Lung (tissue), 12 donors: ENCODE results near the gene DNAI4. TPM values are rescaled to one million over a fixed set of nuclear protein-coding genes. Genes with fewer than 3 reads are reported as not detected.
A peak's percentile ranks its signal among the peaks of the same experiment; 100 is the strongest.

ENCODE experiments used
- ATAC-seq: fragments of 200-7000 bp; cut with Tn5 transposase; one replicate; pipeline ENCODE4 v1.9.1; 2020; ENCODE audit warnings: moderate number of reproducible peaks; ENCODE audit not compliant: insufficient read depth, low FRiP score
- DNase-seq, 3 donors: peaks; one replicate each; pipeline ENCODE4 v3.0.0-alpha.2; 2013 to 2017
- H3K27ac ChIP-seq, 2 donors: one replicate each; pipeline ENCODE4 v1.5.1; 2013; ENCODE audit warnings: mild to moderate bottlenecking in 2 of 2, moderate library complexity in 2 of 2, control low read depth in 1 of 2, inconsistent platforms in 1 of 2, low read depth in 1 of 2, low read length in 1 of 2
- H3K27me3 ChIP-seq, 3 donors: one replicate each; pipeline ENCODE4 v1.5.1; 2013; ENCODE audit warnings: low read length in 2 of 3; ENCODE audit not compliant: control insufficient read depth in 3 of 3, insufficient read depth in 3 of 3
- H3K36me3 ChIP-seq, 4 donors: one replicate each; pipeline ENCODE4 v1.5.1; 2013; ENCODE audit warnings: low read length in 4 of 4, mild to moderate bottlenecking in 1 of 4, moderate library complexity in 1 of 4; ENCODE audit not compliant: control insufficient read depth in 4 of 4, insufficient read depth in 4 of 4
- H3K4me1 ChIP-seq, 5 donors: one replicate each; pipeline ENCODE4 v1.5.1; 2013; ENCODE audit warnings: low read length in 5 of 5, mild to moderate bottlenecking in 2 of 5, moderate library complexity in 1 of 5; ENCODE audit not compliant: control insufficient read depth in 5 of 5, insufficient read depth in 5 of 5
- H3K4me3 ChIP-seq: one replicate; pipeline ENCODE4 v1.5.1; 2013; ENCODE audit warnings: mild to moderate bottlenecking, control low read depth, moderate library complexity
- H3K9ac ChIP-seq, 2 donors: one replicate each; pipeline ENCODE4 v1.5.1; 2013; ENCODE audit warnings: low read length in 2 of 2, control low read depth in 1 of 2; ENCODE audit not compliant: insufficient read depth in 1 of 2
- H3K9me3 ChIP-seq, 4 donors: one replicate each; pipeline ENCODE4 v1.5.1; 2013; ENCODE audit warnings: low read length in 3 of 4, mild to moderate bottlenecking in 1 of 4, moderate library complexity in 1 of 4; ENCODE audit not compliant: control insufficient read depth in 4 of 4, insufficient read depth in 3 of 4
- WGBS, 2 donors: extraction: QIAGEN DNeasy Blood & Tissue Kit; methylation state at CpG; one replicate each; pipeline ENCODE4 v1.1.7; 2013; 5-methylcytosine and 5-hydroxymethylcytosine counted together
- polyA plus RNA-seq, 2 donors: library from polyadenylated mRNA; stranded (reverse); fragments of 200-250 nt; gene quantifications; one replicate each; pipeline ENCODE4 v1.2.1, GENCODE V29; 2013
- total RNA-seq, 2 donors: library from RNA; depleted of rRNA in 1 of 2; stranded (reverse); fragments of >200 nt in 1 of 2; gene quantifications; one replicate each; pipeline ENCODE4 v1.2.1, GENCODE V29; 2014 to 2021
- TF ChIP-seq, protein P1 (sequence below): IDR thresholded peaks from 2 replicates; pipeline ENCODE4 v1.5.1; 2012; ENCODE audit warnings: mild to moderate bottlenecking; ENCODE audit errors: control extremely low read depth, extremely low read depth
- donor health status: control.
- donor health status: control.
- donor health status: Bipolar disorder and iron deficiency.
- donor health status: healthy.
- donor health status: DM: yes; HTN: yes; CAD: no.

The DNAI4 gene
- total and polyA plus RNA-seq, 4 donors, result 4.4 to 61.1 (median 15.5) TPM

DNA sequence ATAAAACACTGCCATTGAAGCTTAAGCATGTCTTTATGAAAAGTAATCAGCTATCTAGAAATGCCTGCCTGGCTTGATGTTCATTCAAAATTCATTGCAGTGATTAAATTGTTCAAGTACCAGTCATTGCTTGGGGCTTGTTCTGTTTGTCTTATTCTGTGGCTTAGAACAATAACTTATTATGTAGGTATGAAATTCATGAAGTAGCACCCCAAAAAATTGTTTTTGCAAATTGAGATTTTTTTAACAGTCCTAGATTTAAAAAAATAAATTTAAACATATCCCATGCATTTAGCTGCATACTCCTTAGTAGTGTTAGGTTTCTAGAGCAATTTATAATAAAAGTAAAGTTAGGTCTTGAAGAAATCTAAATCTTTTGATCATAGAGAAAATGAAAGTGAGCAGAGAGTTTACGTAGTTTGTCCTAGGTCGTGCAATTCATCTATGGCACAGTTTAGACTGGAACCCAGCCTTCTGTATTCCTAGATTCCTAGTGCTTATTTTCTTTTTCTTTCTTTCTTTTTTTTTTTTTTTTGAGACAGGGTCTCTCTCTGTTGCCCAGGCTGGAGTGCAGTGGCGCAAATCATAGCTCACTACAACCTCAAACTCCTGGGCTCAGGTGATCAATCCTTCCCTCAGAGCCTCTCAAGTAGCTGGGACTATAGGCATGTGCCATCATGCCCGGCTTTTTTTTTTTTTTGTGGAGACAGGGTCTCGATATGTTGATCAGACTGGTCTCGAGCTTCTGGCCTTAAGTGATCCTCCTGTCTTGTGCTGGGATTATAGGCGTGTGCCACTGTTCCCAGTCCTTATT lies 9.4 kb upstream of the DNAI4 start:
- no peaks in the 10 kb centered on the region for H3K9me3 ChIP-seq
- TF ChIP-seq, protein P1, sequence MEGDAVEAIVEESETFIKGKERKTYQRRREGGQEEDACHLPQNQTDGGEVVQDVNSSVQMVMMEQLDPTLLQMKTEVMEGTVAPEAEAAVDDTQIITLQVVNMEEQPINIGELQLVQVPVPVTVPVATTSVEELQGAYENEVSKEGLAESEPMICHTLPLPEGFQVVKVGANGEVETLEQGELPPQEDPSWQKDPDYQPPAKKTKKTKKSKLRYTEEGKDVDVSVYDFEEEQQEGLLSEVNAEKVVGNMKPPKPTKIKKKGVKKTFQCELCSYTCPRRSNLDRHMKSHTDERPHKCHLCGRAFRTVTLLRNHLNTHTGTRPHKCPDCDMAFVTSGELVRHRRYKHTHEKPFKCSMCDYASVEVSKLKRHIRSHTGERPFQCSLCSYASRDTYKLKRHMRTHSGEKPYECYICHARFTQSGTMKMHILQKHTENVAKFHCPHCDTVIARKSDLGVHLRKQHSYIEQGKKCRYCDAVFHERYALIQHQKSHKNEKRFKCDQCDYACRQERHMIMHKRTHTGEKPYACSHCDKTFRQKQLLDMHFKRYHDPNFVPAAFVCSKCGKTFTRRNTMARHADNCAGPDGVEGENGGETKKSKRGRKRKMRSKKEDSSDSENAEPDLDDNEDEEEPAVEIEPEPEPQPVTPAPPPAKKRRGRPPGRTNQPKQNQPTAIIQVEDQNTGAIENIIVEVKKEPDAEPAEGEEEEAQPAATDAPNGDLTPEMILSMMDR, result no peak
- no peaks in the 10 kb centered on the region for H3K36me3 ChIP-seq
- ATAC-seq, result no peak
- H3K4me1 ChIP-seq, result peaks cover 0 to 18% (median 6%) of the 10 kb centered on the region in 5 donors
- WGBS, 2 donors, result 58 to 65% methylated on average over 7 of the region's 7 CpGs
- no peak overlapping the region for H3K9ac ChIP-seq
- no peaks in the 10 kb centered on the region for H3K27me3 ChIP-seq
- H3K4me3 ChIP-seq, result no peak overlapping the region
- H3K27ac ChIP-seq, result no peak overlapping the region
- DNase-seq, result no peak

DNA sequence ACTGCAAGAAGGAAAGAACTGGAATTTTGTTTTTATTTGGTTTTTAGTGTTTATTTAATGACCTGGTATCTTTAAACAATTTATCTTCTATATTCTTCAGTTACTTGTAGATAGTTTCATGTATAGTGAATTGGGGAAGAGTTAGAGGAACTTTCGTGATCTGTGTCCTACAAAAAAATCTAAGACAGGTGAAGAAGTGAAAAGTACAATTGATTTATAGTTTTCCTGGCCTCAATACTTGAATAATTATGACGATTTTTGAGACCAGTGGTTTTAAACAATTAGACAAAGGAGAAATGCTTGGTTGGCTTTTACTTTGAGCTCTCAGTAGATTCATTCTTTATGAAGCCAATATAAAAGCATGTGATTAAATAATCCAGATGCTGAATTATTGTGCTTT lies 7.6 kb upstream of the DNAI4 start:
- H3K27ac ChIP-seq, result no peak overlapping the region
- H3K9me3 ChIP-seq, result no peaks in the 10 kb centered on the region
- H3K9ac ChIP-seq, result no peak overlapping the region
- no peaks in the 10 kb centered on the region for H3K27me3 ChIP-seq
- no peak for ATAC-seq
- H3K36me3 ChIP-seq, result no peaks in the 10 kb centered on the region
- no peak overlapping the region for H3K4me3 ChIP-seq
- no peak for DNase-seq
- H3K4me1 ChIP-seq, result peaks cover 0 to 18% (median 6%) of the 10 kb centered on the region in 5 donors
- TF ChIP-seq, protein P1, result no peak
- 31 to 43% methylated on average over 2 of the region's 2 CpGs for WGBS, 2 donors

DNA sequence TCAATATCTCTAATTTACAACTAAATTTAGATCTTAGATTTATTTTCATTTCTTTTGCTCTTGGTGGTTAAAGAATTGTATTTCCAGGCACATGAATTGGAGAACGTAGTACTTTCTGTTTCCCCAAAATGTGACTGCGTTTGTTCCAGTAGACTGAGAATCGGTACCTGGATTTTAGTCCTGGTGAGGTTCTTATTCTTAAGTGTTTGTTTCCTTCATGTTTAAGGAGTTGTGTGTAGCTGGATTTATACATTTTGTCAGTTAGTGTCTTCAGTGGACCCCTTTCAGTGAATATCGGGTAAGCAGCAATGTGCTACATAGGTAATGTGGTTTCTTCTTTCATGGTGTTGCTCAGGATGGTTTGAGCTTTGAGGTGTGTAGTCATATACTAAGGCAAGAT lies 6.9 kb upstream of the DNAI4 start:
- no peaks in the 10 kb centered on the region for H3K36me3 ChIP-seq
- no peak for ATAC-seq
- H3K9ac ChIP-seq, result peak overlapping the region in 1 of 2 donors; percentile 90
- no peak overlapping the region for H3K27ac ChIP-seq
- peak in 1 of 3 donors; percentile 27 for DNase-seq
- no peaks in the 10 kb centered on the region for H3K9me3 ChIP-seq
- H3K27me3 ChIP-seq, result no peaks in the 10 kb centered on the region
- TF ChIP-seq, protein P1, result no peak
- peaks cover 0 to 20% (median 6%) of the 10 kb centered on the region in 5 donors for H3K4me1 ChIP-seq
- H3K4me3 ChIP-seq, result no peak overlapping the region
- 10 to 14% methylated on average over 4 of the region's 4 CpGs for WGBS, 2 donors
